Naive B cell (primary cell): Measurements from ENCODE around the gene PSMB2. TPM values are rescaled to one million over a fixed set of nuclear protein-coding genes. Genes with fewer than 3 reads are reported as not detected.

Experiments used
- polyA plus RNA-seq, 6 donors: library from polyadenylated mRNA; unstranded; fragments of 300-500 nt; fragmentation: Illumina TruSeq; gene quantifications; one replicate each; pipeline ENCODE4 v1.2.3, GENCODE V29; 2021; ENCODE audit warnings: low read depth in 6 of 6

PSMB2 gene
- polyA plus RNA-seq, 6 donors from 2014 or later: 59.7 to 69.0 (median 65.9) TPM

Other genes with a start within 250 kb of the PSMB2 start
- 10 to 100 TPM; 17.1 to 29.0 (median 22.6) TPM for gene KIAA0319L, start 84.1 kb downstream of the PSMB2 start, polyA plus RNA-seq
- gene NCDN, start 83.7 kb downstream of the PSMB2 start, polyA plus RNA-seq: 10 to 100 TPM in 1 of 6 donors, 1 to 10 TPM in 5; 4.8 to 13.0 (median 6.7) TPM
- gene TFAP2E, start 68.2 kb downstream of the PSMB2 start, polyA plus RNA-seq: under 1 TPM in 4 of 6 donors, not detected in 2; 0.16 to 0.62 (median 0.24) TPM
- 1 to 10 TPM in 5 of 6 donors, under 1 TPM in 1; 0.73 to 3.9 (median 1.3) TPM for gene C1orf216, start 77.4 kb upstream of the PSMB2 start, polyA plus RNA-seq
- under 1 TPM in 4 of 6 donors, not detected in 2; 0.08 to 0.20 (median 0.12) TPM for gene CLSPN, start 128.5 kb upstream of the PSMB2 start, polyA plus RNA-seq
- 10 to 100 TPM in 2 of 6 donors, 1 to 10 TPM in 4; 6.9 to 13.2 (median 8.7) TPM for gene AGO4, start 166.5 kb upstream of the PSMB2 start, polyA plus RNA-seq
- gene AGO1, start 241.7 kb upstream of the PSMB2 start, polyA plus RNA-seq: 10 to 100 TPM in 5 of 6 donors, 1 to 10 TPM in 1; 3.1 to 12.6 (median 11.8) TPM